Measurements from ENCODE around the gene SENP8.
"Not testable (repeated sequence)": the region's sequence is repeated elsewhere in the genome, so short reads cannot be mapped to it uniquely, and the experiment has no call there.

Gene SENP8

DNA sequence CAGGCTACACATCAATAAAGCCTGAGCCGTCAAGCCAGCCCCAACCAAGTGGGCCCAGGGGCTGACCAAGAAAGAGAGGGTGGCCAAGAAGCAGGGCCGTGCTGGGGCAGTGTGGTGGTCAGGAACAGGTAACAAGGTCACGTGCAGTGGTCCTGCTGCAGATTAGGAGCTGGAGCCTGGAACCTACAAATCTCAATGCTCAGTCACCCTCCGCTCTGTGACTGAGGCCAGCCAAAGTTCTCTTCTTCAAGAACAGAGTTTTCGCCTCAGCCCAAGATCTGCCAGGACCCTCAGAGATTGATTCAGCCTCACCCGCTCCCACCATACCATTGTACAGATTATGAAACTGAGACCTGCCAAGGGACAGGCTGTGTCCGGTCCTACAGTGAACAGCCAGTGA is 52.5 kb downstream of the SENP8 start:
- no peak for DNase-seq
- Mint-ChIP-seq H3K4me1 (peaks cover 14% of the 10 kb centered on the region), H3K27ac (no peak overlapping the region), H3K36me3 (no peaks in the 10 kb centered on the region), H3K4me3 (no peak overlapping the region), H3K9me3 (no peaks in the 10 kb centered on the region), H3K27me3 (peaks cover 55% of the 10 kb centered on the region)
- CTCF ChIA-PET = no interaction called here

DNA sequence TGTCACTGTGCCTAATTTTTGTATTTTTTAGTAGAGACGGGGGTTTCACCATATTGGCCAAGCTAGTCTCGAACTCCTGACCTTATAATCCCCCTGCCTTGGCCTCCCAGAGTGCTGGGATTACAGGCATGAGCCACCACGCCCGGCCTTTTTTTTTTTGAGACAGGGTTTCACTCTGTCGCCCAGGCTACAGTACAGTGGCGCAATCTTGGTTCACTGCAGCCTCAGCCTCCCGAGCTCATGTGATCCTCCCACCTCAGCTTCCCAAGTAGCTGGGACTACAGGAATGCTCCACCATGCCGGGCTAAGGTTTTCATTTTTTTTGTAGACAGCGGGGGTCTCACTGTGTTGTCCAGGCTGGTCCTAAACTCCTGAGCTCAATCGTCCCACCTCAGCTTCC is 53.8 kb downstream of the SENP8 start:
- CTCF ChIA-PET, DNase-seq, H3K9me3 Mint-ChIP-seq, H3K36me3 Mint-ChIP-seq, H3K27ac Mint-ChIP-seq, H3K4me3 Mint-ChIP-seq: not testable (repeated sequence)
- H3K27me3 Mint-ChIP-seq = peaks cover 53% of the 10 kb centered on the region
- peaks cover 14% of the 10 kb centered on the region for H3K4me1 Mint-ChIP-seq

- Mint-ChIP-seq H3K27ac (no peak overlapping the region), H3K9me3 (no peaks in the 10 kb centered on the region), H3K4me3 (no peak overlapping the region), H3K36me3 (no peaks in the 10 kb centered on the region), H3K27me3 (peaks cover 46% of the 10 kb centered on the region), H3K4me1 (peaks cover 13% of the 10 kb centered on the region)
- DNase-seq = no peak
- CTCF ChIA-PET = no interaction called here
Measured at GRCh38 chr15:72172796-72173195, 54.6 kb downstream of the SENP8 start.

DNA sequence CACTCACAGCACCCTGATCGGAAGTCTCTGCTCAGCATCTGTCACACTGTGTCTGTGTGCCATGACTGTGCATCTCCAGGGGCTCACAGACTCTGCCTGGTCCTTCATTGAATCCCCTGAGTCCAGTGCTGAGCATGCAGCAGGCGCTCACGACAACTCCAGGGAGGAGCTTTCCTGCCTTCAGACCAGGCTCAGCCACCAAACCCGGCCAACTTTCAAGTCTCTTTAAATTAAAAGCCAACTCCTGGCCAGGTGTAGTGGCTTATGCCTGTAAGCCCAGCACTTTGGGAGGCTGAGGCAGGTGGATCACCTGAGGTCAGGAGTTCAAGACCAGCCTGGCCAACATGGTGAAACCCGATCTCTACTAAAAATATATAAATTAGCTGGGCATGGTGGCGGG is 55.2 kb downstream of the SENP8 start:
- Mint-ChIP-seq H3K4me1 (peaks cover 7% of the 10 kb centered on the region), H3K9me3 (no peaks in the 10 kb centered on the region), H3K27me3 (peaks cover 43% of the 10 kb centered on the region), H3K36me3 (no peaks in the 10 kb centered on the region), H3K27ac (no peak overlapping the region), H3K4me3 (no peak overlapping the region)
- CTCF ChIA-PET = no interaction called here
- no peak for DNase-seq

- no peaks in the 10 kb centered on the region for H3K9me3 Mint-ChIP-seq
- no peaks in the 10 kb centered on the region for H3K36me3 Mint-ChIP-seq
- H3K27me3 Mint-ChIP-seq = peaks cover 37% of the 10 kb centered on the region
- no peak overlapping the region for H3K27ac Mint-ChIP-seq
- H3K4me3 Mint-ChIP-seq = no peak overlapping the region
- CTCF ChIA-PET = no interaction called here
- H3K4me1 Mint-ChIP-seq = peaks cover 1% of the 10 kb centered on the region
- DNase-seq = no peak
Measured at GRCh38 chr15:72173864-72174550, 55.8 kb downstream of the SENP8 start.

DNA sequence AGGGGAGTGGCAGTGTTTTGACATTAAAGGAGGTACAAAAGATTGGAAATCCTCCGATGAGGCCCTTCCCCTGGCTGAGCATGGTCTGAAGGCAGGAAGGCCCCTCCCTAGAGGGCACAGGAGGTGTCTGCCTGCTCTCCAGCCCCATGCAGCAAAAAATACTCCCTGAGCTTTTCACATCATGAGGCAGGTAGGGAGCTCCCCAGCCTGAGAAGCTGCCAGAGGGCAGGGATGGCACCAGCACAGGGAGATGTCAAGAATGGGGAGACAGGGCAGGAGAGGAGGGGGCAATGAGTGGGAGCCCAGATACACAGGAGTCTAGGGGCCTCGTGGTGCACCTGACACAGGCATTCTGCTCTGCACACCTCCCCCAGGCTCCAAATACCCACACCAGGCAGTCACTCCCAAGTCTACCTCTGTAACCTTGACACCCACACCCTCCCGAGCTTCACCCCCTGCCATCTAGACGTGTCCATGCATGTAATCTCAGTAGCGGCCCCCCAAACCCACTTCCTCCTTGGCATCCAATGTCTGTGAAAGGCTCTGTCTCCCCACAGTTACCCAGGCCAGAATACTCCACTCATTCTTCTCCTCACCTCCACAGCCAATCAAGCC is 56.5 kb downstream of the SENP8 start:
- Mint-ChIP-seq H3K27me3 (peaks cover 43% of the 10 kb centered on the region), H3K27ac (no peak overlapping the region), H3K4me1 (no peaks in the 10 kb centered on the region), H3K9me3 (no peaks in the 10 kb centered on the region), H3K36me3 (no peaks in the 10 kb centered on the region), H3K4me3 (no peak overlapping the region)
- CTCF ChIA-PET = no interaction called here
- no peak for DNase-seq

GRCh38 chr15:72175186-72176044 is 57.2 kb downstream of the SENP8 start:
- H3K4me1 Mint-ChIP-seq = no peaks in the 10 kb centered on the region

GRCh38 chr15:72176159-72176558 is 58.0 kb downstream of the SENP8 start:
- no peaks in the 10 kb centered on the region for H3K36me3 Mint-ChIP-seq
- no peak for DNase-seq
- H3K4me3 Mint-ChIP-seq = no peak overlapping the region
- H3K27me3 Mint-ChIP-seq = peaks cover 43% of the 10 kb centered on the region
- CTCF ChIA-PET = no interaction called here
- H3K9me3 Mint-ChIP-seq = no peaks in the 10 kb centered on the region
- no peak overlapping the region for H3K27ac Mint-ChIP-seq
- H3K4me1 Mint-ChIP-seq = no peaks in the 10 kb centered on the region

More at GRCh38 chr15:72175186-72176044, 57.2 kb downstream of the SENP8 start:
- CTCF ChIA-PET = no interaction called here
- Mint-ChIP-seq H3K27ac (no peak overlapping the region), H3K9me3 (no peaks in the 10 kb centered on the region), H3K36me3 (no peaks in the 10 kb centered on the region), H3K27me3 (peaks cover 43% of the 10 kb centered on the region), H3K4me3 (no peak overlapping the region)
- no peak for DNase-seq

DNA sequence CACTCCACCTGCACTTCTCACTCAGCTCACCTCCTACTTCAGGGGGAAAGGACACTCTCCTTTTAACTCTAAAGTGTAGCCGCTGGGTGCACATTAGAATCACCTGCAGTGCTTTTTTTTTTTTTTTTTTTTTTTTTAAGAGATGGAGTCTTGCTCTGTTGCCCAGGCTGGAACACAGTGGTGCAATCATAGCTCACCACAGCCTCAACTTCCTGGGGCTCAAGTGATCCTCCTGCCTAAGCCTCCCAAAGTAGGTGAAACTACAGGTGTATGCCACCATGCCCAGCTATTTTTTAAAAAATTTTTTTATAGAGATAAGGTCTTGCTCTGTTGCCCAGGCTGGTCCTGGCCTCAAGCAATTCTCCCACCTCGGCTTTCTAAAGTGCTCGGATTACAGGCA is 58.5 kb downstream of the SENP8 start:
- H3K4me3 Mint-ChIP-seq = no peak overlapping the region
- H3K36me3 Mint-ChIP-seq = no peaks in the 10 kb centered on the region

DNA sequence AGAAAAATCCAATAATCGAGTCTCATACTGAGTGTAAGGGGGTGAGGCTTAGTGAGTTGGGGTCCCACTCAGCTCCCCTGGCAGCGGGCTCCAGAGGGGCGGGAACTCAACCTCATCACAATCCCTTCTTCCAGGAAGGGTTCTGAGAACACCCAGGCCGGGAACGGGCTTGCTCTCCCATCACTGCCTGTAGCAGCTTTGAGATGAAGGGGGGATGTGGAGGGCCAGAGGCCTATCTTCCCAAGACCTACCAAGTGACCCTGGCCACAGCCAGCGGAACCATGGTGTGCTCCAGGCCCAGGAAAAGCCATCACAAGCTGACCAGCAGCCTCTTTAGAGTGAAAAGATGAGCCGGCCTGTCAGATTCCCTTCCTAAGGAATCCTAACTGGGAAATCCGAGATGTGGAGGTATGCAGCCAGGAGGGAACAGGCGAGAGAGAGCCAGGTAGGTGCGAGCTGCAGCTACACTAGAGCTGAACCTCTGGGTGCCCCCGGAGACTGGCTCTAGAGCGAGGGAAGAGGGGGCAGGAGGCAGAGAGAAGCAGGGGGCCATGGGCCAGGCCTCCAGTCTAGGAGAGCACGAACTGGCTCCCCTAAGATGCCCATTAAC is 60.9 kb downstream of the SENP8 start:
- Mint-ChIP-seq H3K36me3 (no peaks in the 10 kb centered on the region), H3K27ac (no peak overlapping the region), H3K4me1 (no peaks in the 10 kb centered on the region), H3K9me3 (no peaks in the 10 kb centered on the region), H3K27me3 (peaks cover 49% of the 10 kb centered on the region), H3K4me3 (no peak overlapping the region)
- peak; percentile 3 for DNase-seq
- CTCF ChIA-PET = interaction anchor here (0.5 kb wide), 1 partner anchor 1367 kb away, joined by 3 read pairs; no protein-coding TSS in a partner anchor

More for the DNA sequence above, 58.5 kb downstream of the SENP8 start:
- H3K9me3 Mint-ChIP-seq = no peaks in the 10 kb centered on the region
- CTCF ChIA-PET = no interaction called here
- H3K27ac Mint-ChIP-seq = no peak overlapping the region
- no peak for DNase-seq
- no peaks in the 10 kb centered on the region for H3K4me1 Mint-ChIP-seq
- H3K27me3 Mint-ChIP-seq = peaks cover 49% of the 10 kb centered on the region

DNA sequence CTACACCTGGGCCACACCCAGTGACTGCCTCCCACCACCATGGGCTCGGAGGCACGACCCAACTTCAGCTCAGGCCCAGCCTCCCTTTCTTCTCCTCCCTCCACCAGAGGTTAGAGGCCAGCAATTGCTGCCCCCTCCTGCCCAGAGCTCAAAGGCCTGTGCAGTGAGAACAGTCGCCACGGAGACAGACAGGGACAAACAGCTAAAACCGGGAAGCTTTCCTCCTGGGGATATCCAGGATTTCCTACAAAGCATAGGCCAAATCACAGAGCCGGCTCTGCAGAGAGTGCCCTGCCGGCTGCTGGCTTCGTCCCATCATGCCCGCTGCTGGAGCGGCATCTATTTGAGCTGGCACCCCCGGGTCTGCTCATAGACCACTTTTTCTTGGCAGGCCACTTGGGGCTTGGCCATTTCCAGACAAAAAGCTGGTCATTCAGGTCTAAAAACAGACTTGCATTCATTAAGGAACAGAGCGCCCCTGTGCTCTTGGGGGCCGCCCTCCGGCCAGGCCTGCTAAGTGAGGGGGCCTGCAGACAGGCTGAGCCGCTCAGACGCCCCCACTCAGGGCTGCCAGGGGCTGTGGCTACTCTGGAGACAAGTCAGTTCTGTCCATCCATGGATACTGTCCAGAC is 61.9 kb downstream of the SENP8 start:
- Mint-ChIP-seq H3K9me3 (no peaks in the 10 kb centered on the region), H3K4me3 (no peak overlapping the region), H3K36me3 (no peaks in the 10 kb centered on the region), H3K4me1 (no peaks in the 10 kb centered on the region), H3K27me3 (peaks cover 48% of the 10 kb centered on the region), H3K27ac (no peak overlapping the region)
- DNase-seq = peak; percentile 14
- CTCF ChIA-PET = no interaction called here

DNA sequence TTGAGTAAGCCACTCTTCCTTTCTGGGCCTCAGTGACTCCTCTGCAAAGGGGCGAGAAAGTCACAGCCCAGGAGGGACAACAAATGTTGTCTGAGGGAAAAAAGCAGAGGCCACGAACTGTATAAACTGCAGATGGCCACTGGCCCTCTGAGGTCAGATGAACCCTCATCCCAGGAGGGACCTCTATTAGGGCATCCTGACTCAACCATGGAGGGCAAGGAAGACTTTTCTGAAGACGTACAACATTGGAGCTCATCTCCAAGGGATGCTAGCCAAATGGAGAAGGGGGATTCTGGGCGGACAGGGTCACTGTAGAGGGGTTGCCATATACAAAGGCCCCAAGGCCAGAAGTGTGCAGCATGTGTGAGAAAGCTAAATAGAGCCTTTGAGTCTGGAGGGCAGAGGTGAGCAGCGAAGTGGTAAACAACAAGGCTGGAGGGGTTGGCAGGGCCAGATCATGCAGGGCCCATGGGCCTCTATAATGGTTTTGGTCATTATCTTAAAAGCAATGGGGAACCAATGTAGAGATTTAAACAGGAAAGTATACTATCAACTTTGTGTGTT is 62.6 kb downstream of the SENP8 start:
- no peaks in the 10 kb centered on the region for H3K36me3 Mint-ChIP-seq
- H3K27ac Mint-ChIP-seq = no peak overlapping the region
- H3K27me3 Mint-ChIP-seq = peaks cover 45% of the 10 kb centered on the region
- no peaks in the 10 kb centered on the region for H3K9me3 Mint-ChIP-seq
- H3K4me1 Mint-ChIP-seq = no peaks in the 10 kb centered on the region
- H3K4me3 Mint-ChIP-seq = no peak overlapping the region
- peak; percentile 3 for DNase-seq
- CTCF ChIA-PET = no interaction called here

GRCh38 chr15:72182244-72182643 is 64.0 kb downstream of the SENP8 start:
- Mint-ChIP-seq H3K9me3 (no peaks in the 10 kb centered on the region), H3K4me1 (no peaks in the 10 kb centered on the region), H3K4me3 (no peak overlapping the region), H3K36me3 (no peaks in the 10 kb centered on the region), H3K27ac (no peak overlapping the region), H3K27me3 (peaks cover 47% of the 10 kb centered on the region)
- CTCF ChIA-PET = no interaction called here
- DNase-seq = no peak

DNA sequence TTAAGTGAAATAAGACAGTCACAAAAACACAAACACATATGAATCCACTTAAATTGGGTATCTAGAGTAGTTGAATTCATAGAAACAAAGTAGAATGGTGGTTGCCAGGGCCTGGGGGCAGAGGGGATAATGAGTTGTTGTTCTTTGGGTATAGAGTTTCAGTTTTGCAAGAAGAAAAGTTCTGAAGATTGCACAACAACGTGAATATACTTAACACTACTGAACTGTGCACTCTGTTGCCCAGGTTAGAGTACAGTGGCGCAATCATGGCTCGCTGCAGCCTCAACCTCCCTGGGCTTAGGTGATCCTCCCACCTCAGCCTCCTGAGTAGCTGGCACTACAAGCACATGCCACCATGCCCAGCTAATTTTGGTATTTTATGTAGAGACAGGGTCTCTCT is 64.5 kb downstream of the SENP8 start:
- Mint-ChIP-seq H3K27me3 (peaks cover 50% of the 10 kb centered on the region), H3K4me3 (no peak overlapping the region), H3K27ac (no peak overlapping the region), H3K4me1 (no peaks in the 10 kb centered on the region), H3K9me3 (no peaks in the 10 kb centered on the region), H3K36me3 (no peaks in the 10 kb centered on the region)
- DNase-seq = no peak
- CTCF ChIA-PET = no interaction called here
